Measurements from ENCODE around the gene QPCTL.

DNA sequence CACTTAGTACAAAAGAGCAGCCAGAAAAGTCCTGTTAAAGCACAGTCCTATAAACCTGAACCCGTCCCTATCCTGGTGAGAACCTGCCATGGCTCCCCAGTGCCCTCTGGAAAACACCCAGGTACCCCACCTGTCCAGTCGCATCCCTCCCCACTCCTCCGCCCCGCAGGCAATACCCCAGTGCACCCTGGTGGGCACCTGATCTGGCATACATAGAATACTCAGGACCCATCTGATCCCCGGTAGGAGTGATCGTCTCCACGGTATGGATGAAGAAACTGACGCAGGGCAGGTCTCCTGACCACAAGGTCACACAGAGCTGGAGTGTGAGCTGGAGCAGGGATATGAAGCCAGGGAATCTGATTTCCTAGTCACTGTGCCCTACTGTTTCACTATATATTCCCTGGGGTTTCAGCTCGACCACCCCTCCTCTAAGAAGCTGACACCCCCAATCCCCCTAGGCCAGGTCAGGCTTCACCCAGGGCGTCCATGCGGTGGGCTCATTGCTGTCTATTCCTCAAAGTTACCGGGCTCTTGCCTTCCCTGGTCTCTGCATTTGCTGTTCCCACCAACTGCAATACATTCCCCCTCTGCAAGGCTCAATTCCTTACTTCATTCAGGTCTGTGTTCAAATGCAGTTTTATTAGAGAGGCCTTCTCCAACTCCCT is 25.7 kb downstream of the QPCTL start:
- TF ChIP-seq, protein P1, sequence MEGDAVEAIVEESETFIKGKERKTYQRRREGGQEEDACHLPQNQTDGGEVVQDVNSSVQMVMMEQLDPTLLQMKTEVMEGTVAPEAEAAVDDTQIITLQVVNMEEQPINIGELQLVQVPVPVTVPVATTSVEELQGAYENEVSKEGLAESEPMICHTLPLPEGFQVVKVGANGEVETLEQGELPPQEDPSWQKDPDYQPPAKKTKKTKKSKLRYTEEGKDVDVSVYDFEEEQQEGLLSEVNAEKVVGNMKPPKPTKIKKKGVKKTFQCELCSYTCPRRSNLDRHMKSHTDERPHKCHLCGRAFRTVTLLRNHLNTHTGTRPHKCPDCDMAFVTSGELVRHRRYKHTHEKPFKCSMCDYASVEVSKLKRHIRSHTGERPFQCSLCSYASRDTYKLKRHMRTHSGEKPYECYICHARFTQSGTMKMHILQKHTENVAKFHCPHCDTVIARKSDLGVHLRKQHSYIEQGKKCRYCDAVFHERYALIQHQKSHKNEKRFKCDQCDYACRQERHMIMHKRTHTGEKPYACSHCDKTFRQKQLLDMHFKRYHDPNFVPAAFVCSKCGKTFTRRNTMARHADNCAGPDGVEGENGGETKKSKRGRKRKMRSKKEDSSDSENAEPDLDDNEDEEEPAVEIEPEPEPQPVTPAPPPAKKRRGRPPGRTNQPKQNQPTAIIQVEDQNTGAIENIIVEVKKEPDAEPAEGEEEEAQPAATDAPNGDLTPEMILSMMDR (IDR thresholded peaks at IDR 0.05) = no peak
- TF ChIP-seq POLR2A (IDR thresholded peaks at IDR 0.05) (no peak), POLR2AphosphoS5 (IDR thresholded peaks at IDR 0.05) (no peak)

All from prostate gland (tissue), 2 donors.